Duodenal mucosa (tissue), 2 donors: ENCODE results near the gene CACNA1S.

Experiments
- H3K27ac ChIP-seq: one replicate; pipeline ENCODE4 v1.7.0; 2013; ENCODE audit warnings: low read depth, low read length
- H3K27me3 ChIP-seq, 2 donors: one replicate each; pipeline ENCODE4 v1.7.0; 2013; ENCODE audit warnings: low read length in 2 of 2, control low read depth in 1 of 2; ENCODE audit not compliant: insufficient read depth in 2 of 2, control insufficient read depth in 1 of 2
- H3K36me3 ChIP-seq, 2 donors: one replicate each; pipeline ENCODE4 v1.7.0; 2013; ENCODE audit warnings: low read length in 2 of 2, control low read depth in 1 of 2; ENCODE audit not compliant: insufficient read depth in 2 of 2, control insufficient read depth in 1 of 2
- H3K4me1 ChIP-seq, 2 donors: one replicate each; pipeline ENCODE4 v1.7.0; 2013; ENCODE audit warnings: low read length in 2 of 2, control low read depth in 1 of 2; ENCODE audit not compliant: insufficient read depth in 2 of 2, control insufficient read depth in 1 of 2
- H3K4me3 ChIP-seq, 2 donors: one replicate each; pipeline ENCODE4 v1.7.0; 2013; ENCODE audit warnings: low read length in 2 of 2, low read depth in 1 of 2
- H3K9ac ChIP-seq, 2 donors: one replicate each; pipeline ENCODE4 v1.7.0; 2013; ENCODE audit warnings: low read length in 2 of 2, low read depth in 1 of 2
- H3K9me3 ChIP-seq, 2 donors: one replicate each; pipeline ENCODE4 v1.7.0; 2013; ENCODE audit warnings: low read length in 2 of 2, control low read depth in 1 of 2; ENCODE audit not compliant: control insufficient read depth in 1 of 2

CACNA1S gene

GRCh38 chr1:201066986-201067385 lies 45.2 kb downstream of the CACNA1S start:
- no peaks in the 10 kb centered on the region for H3K9me3 ChIP-seq
- H3K36me3 ChIP-seq = no peaks in the 10 kb centered on the region
- no peaks in the 10 kb centered on the region for H3K4me1 ChIP-seq
- H3K27ac ChIP-seq = no peak overlapping the region
- no peak overlapping the region for H3K4me3 ChIP-seq
- H3K9ac ChIP-seq = no peak overlapping the region
- H3K27me3 ChIP-seq = no peaks in the 10 kb centered on the region

- H3K27me3 ChIP-seq = no peaks in the 10 kb centered on the region
- no peak overlapping the region for H3K9ac ChIP-seq
- no peaks in the 10 kb centered on the region for H3K4me1 ChIP-seq
- H3K36me3 ChIP-seq = no peaks in the 10 kb centered on the region
- H3K9me3 ChIP-seq = no peaks in the 10 kb centered on the region
- H3K27ac ChIP-seq = no peak overlapping the region
- H3K4me3 ChIP-seq = no peak overlapping the region
These were observed 46.5 kb downstream of the CACNA1S start for GRCh38 chr1:201065686-201066085.

GRCh38 chr1:201064806-201065205 lies 47.4 kb downstream of the CACNA1S start:
- Histone ChIP-seq H3K36me3 (no peaks in the 10 kb centered on the region), H3K4me3 (no peak overlapping the region), H3K9me3 (no peaks in the 10 kb centered on the region), H3K9ac (no peak overlapping the region), H3K27ac (no peak overlapping the region), H3K4me1 (no peaks in the 10 kb centered on the region), H3K27me3 (no peaks in the 10 kb centered on the region)

DNA sequence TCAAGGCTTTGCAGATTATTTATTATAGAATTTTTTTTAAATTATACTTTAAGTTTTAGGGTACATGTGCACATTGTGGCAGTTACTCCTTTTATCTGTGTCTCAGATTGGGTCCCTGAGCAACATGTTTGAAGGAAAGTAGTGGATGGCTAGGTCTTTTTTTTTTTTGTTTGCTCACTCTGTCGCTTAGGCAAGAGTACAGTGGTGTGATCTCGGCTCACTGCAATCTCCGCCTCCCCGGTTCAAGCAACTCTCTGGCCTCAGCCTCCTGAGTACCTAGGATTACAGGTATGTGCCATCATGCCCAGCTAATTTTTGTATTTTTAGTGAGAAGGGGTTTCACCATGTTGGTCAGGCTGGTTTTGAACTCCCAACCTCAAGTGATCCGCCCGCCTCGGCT lies 49.1 kb downstream of the CACNA1S start:
- H3K27ac ChIP-seq = no peak overlapping the region
- no peak overlapping the region for H3K4me3 ChIP-seq
- H3K9ac ChIP-seq = no peak overlapping the region
- H3K9me3 ChIP-seq = no peaks in the 10 kb centered on the region
- no peaks in the 10 kb centered on the region for H3K27me3 ChIP-seq
- H3K36me3 ChIP-seq = no peaks in the 10 kb centered on the region
- no peaks in the 10 kb centered on the region for H3K4me1 ChIP-seq

GRCh38 chr1:201062511-201063091 lies 49.6 kb downstream of the CACNA1S start:
- H3K9me3 ChIP-seq = no peaks in the 10 kb centered on the region
- H3K4me3 ChIP-seq = no peak overlapping the region
- H3K27ac ChIP-seq = no peak overlapping the region
- no peaks in the 10 kb centered on the region for H3K27me3 ChIP-seq
- H3K36me3 ChIP-seq = no peaks in the 10 kb centered on the region
- no peaks in the 10 kb centered on the region for H3K4me1 ChIP-seq
- no peak overlapping the region for H3K9ac ChIP-seq

- Histone ChIP-seq H3K4me1 (no peaks in the 10 kb centered on the region), H3K27ac (no peak overlapping the region), H3K9ac (no peak overlapping the region), H3K9me3 (no peaks in the 10 kb centered on the region), H3K27me3 (no peaks in the 10 kb centered on the region), H3K36me3 (no peaks in the 10 kb centered on the region), H3K4me3 (no peak overlapping the region)
These were observed 50.3 kb downstream of the CACNA1S start for GRCh38 chr1:201061886-201062285.

GRCh38 chr1:201061049-201061448 lies 51.2 kb downstream of the CACNA1S start:
- peaks cover 0 to 5% of the 10 kb centered on the region in 2 donors for H3K4me1 ChIP-seq
- no peak overlapping the region for H3K4me3 ChIP-seq
- H3K36me3 ChIP-seq = no peaks in the 10 kb centered on the region
- H3K9ac ChIP-seq = no peak overlapping the region
- H3K27me3 ChIP-seq = no peaks in the 10 kb centered on the region
- no peaks in the 10 kb centered on the region for H3K9me3 ChIP-seq
- H3K27ac ChIP-seq = no peak overlapping the region

- H3K9me3 ChIP-seq = no peaks in the 10 kb centered on the region
- H3K36me3 ChIP-seq = no peaks in the 10 kb centered on the region
- H3K4me1 ChIP-seq = peaks cover 0 to 8% of the 10 kb centered on the region in 2 donors
- H3K9ac ChIP-seq = no peak overlapping the region
- H3K4me3 ChIP-seq = no peak overlapping the region
- no peak overlapping the region for H3K27ac ChIP-seq
- no peaks in the 10 kb centered on the region for H3K27me3 ChIP-seq
These were observed 51.6 kb downstream of the CACNA1S start for GRCh38 chr1:201060586-201060985.

DNA sequence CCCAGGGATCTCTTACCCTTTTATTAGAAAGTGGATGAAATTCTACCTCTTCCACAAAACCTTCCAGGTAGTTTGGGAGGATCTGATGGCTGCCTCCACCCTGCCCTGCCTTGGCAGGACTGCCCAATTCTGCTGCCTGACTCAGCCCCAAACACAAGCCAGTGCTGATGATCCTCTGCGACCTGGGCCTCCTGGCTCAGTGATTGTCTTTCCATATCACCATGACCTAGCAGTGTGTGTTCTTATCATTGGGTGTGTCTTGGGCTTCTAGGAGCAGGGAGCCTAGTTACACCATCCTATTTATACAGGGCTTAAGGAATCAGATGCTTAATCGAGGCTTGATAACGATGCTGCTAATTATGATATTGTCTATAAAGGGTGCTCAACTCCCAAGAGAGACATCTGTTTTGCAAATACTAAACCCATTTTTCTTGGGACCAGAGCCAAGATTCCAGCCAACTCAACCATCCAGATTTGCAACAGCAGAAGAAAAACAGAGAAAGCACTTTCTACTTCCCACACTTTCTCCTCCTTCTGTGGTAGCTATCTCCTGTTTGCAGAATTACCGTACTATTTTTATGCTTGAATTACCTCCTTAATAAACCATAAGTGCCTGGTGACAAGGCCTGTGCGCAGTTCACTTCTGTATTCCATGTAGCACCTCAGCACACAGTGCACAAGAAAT lies 52.2 kb downstream of the CACNA1S start:
- no peak overlapping the region for H3K9ac ChIP-seq
- H3K4me1 ChIP-seq = peaks cover 0 to 8% of the 10 kb centered on the region in 2 donors
- H3K27ac ChIP-seq = no peak overlapping the region
- no peaks in the 10 kb centered on the region for H3K36me3 ChIP-seq
- H3K9me3 ChIP-seq = no peaks in the 10 kb centered on the region
- no peak overlapping the region for H3K4me3 ChIP-seq
- no peaks in the 10 kb centered on the region for H3K27me3 ChIP-seq

- H3K27ac ChIP-seq = no peak overlapping the region
- no peaks in the 10 kb centered on the region for H3K9me3 ChIP-seq
- H3K36me3 ChIP-seq = no peaks in the 10 kb centered on the region
- H3K4me3 ChIP-seq = no peak overlapping the region
- H3K4me1 ChIP-seq = peaks cover 0 to 8% of the 10 kb centered on the region in 2 donors
- H3K27me3 ChIP-seq = no peaks in the 10 kb centered on the region
- no peak overlapping the region for H3K9ac ChIP-seq
These were observed 52.8 kb downstream of the CACNA1S start for GRCh38 chr1:201059401-201059800.
